ENCODE results near the gene NID2.

Gene NID2

GRCh38 chr14:52079239-52079959, 10.5 kb upstream of the NID2 start:
- no peak for DNase-seq (ENCODE audit: low read depth)

GRCh38 chr14:52078721-52079120, 9.9 kb upstream of the NID2 start:
- DNase-seq (ENCODE audit: low read depth) = no peak

GRCh38 chr14:52078095-52078531, 9.3 kb upstream of the NID2 start:
- DNase-seq (ENCODE audit: low read depth) = no peak

- DNase-seq (ENCODE audit: low read depth) = no peak
Measured at GRCh38 chr14:52077256-52077979, 8.6 kb upstream of the NID2 start.

GRCh38 chr14:52076334-52076733, 7.5 kb upstream of the NID2 start:
- peak; percentile 91 for DNase-seq (ENCODE audit: low read depth)

GRCh38 chr14:52075371-52075770, 6.5 kb upstream of the NID2 start:
- DNase-seq (ENCODE audit: low read depth) = no peak

GRCh38 chr14:52073251-52073650, 4.4 kb upstream of the NID2 start:
- no peak for DNase-seq (ENCODE audit: low read depth)

GRCh38 chr14:52072266-52072780, 3.5 kb upstream of the NID2 start:
- no peak for DNase-seq (ENCODE audit: low read depth)

GRCh38 chr14:52071675-52072074, 2.8 kb upstream of the NID2 start:
- no peak for DNase-seq (ENCODE audit: low read depth)

GRCh38 chr14:52070051-52070431, 1.2 kb upstream of the NID2 start:
- no peak for DNase-seq (ENCODE audit: low read depth)

GRCh38 chr14:52069307-52070050, 620 bp upstream of the NID2 start:
- DNase-seq (ENCODE audit: low read depth) = no peak

- no peak for DNase-seq (ENCODE audit: low read depth)
Measured at GRCh38 chr14:52067873-52068614, 815 bp downstream of the NID2 start.

- DNase-seq (ENCODE audit: low read depth) = no peak
Measured at GRCh38 chr14:52064174-52064573, 4.7 kb downstream of the NID2 start.

GRCh38 chr14:52063052-52063462, 5.8 kb downstream of the NID2 start:
- DNase-seq (ENCODE audit: low read depth) = no peak

GRCh38 chr14:52061890-52062289, 7.0 kb downstream of the NID2 start:
- no peak for DNase-seq (ENCODE audit: low read depth)

GRCh38 chr14:52061390-52061789, 7.5 kb downstream of the NID2 start:
- DNase-seq (ENCODE audit: low read depth) = no peak

- no peak for DNase-seq (ENCODE audit: low read depth)
Measured at GRCh38 chr14:52060080-52060479, 8.8 kb downstream of the NID2 start.

GRCh38 chr14:52059649-52060048, 9.2 kb downstream of the NID2 start:
- no peak for DNase-seq (ENCODE audit: low read depth)

GRCh38 chr14:52058341-52058740, 10.5 kb downstream of the NID2 start:
- DNase-seq (ENCODE audit: low read depth) = no peak

- DNase-seq (ENCODE audit: low read depth) = no peak
Measured at GRCh38 chr14:52055167-52055566, 13.7 kb downstream of the NID2 start.

GRCh38 chr14:52054678-52055077, 14.2 kb downstream of the NID2 start:
- DNase-seq (ENCODE audit: low read depth) = no peak

GRCh38 chr14:52053044-52053443, 15.8 kb downstream of the NID2 start:
- no peak for DNase-seq (ENCODE audit: low read depth)
